Neuronal stem cell (in vitro differentiated cells): Measurements from ENCODE around the gene SORCS2.

ENCODE experiments used
- DNase-seq: peaks from one replicate; pipeline ENCODE4 v3.0.0-alpha.2; 2013; ENCODE audit warnings: low spot score
- H2AFZ ChIP-seq: one replicate; pipeline ENCODE4 v1.6.1; 2013; ENCODE audit warnings: mild to moderate bottlenecking, low read length, inconsistent platforms
- H2AK5ac ChIP-seq: 2 replicates; pipeline ENCODE4 v1.6.1; 2013; ENCODE audit warnings: low read depth, mild to moderate bottlenecking, inconsistent platforms, low read length, moderate library complexity, mixed read lengths
- H2BK120ac ChIP-seq: 2 replicates; pipeline ENCODE4 v1.6.1; 2013; ENCODE audit warnings: low read depth, mild to moderate bottlenecking, inconsistent platforms, low read length, moderate library complexity, mixed read lengths
- H2BK12ac ChIP-seq: one replicate; pipeline ENCODE4 v1.6.1; 2013; ENCODE audit warnings: low read length, inconsistent platforms
- H2BK15ac ChIP-seq: 2 replicates; pipeline ENCODE4 v1.6.1; 2013; ENCODE audit warnings: mild to moderate bottlenecking, low read length, inconsistent platforms, mixed read lengths
- H2BK5ac ChIP-seq: one replicate; pipeline ENCODE4 v1.6.1; 2013; ENCODE audit warnings: inconsistent platforms, mild to moderate bottlenecking, low read length, moderate library complexity
- H3K14ac ChIP-seq: one replicate; pipeline ENCODE4 v1.6.1; 2013; ENCODE audit warnings: low read length, inconsistent platforms
- H3K18ac ChIP-seq: 2 replicates; pipeline ENCODE4 v1.6.1; 2013; ENCODE audit warnings: low read length, inconsistent platforms
- H3K23ac ChIP-seq: 2 replicates; pipeline ENCODE4 v1.6.1; 2013; ENCODE audit warnings: low read depth, mild to moderate bottlenecking, mixed read lengths, low read length, inconsistent platforms; ENCODE audit not compliant: poor library complexity
- H3K27ac ChIP-seq: replicated peaks from 3 replicates; pipeline ENCODE4 v1.5.1; 2013; ENCODE audit warnings: low read length, inconsistent platforms
- H3K27me3 ChIP-seq, 3 experiments: 2 replicates each; pipeline ENCODE4 v1.6.1; 2013; ENCODE audit warnings: low read length in 3 of 3, mild to moderate bottlenecking in 2 of 3, inconsistent platforms in 1 of 3, low read depth in 1 of 3, mixed read lengths in 1 of 3, moderate library complexity in 1 of 3; ENCODE audit not compliant: control insufficient read depth in 3 of 3, insufficient read depth in 3 of 3
- H3K36me3 ChIP-seq, 2 donors: replicated peaks in 1 of 2; 2 replicates each; pipeline ENCODE4 v1.6.1; 2013; ENCODE audit warnings: low read length in 2 of 2; ENCODE audit not compliant: control insufficient read depth in 2 of 2, insufficient read depth in 2 of 2
- H3K4ac ChIP-seq: 2 replicates; pipeline ENCODE4 v1.6.1; 2013; ENCODE audit warnings: inconsistent platforms, mild to moderate bottlenecking, low read length, moderate library complexity
- H3K4me1 ChIP-seq, 2 donors: 1 replicate in 1 of 2; 2 replicates in 1 of 2; pipeline ENCODE4 v1.6.1; 2013; ENCODE audit warnings: low read length in 2 of 2, low read depth in 1 of 2; ENCODE audit not compliant: control insufficient read depth in 2 of 2, insufficient read depth in 1 of 2
- H3K4me2 ChIP-seq: one replicate; pipeline ENCODE4 v1.6.1; 2013; ENCODE audit warnings: mild to moderate bottlenecking, low read length, inconsistent platforms; ENCODE audit not compliant: insufficient read depth, poor library complexity, severe bottlenecking
- H3K4me3 ChIP-seq, 2 donors: 2 replicates each; pipeline ENCODE4 v1.5.1; 2013; ENCODE audit warnings: low read length in 2 of 2, mild to moderate bottlenecking in 2 of 2, inconsistent platforms in 1 of 2, moderate library complexity in 1 of 2
- H3K79me1 ChIP-seq: one replicate; pipeline ENCODE4 v1.6.1; 2013; ENCODE audit warnings: low read depth, mild to moderate bottlenecking, inconsistent platforms, low read length, moderate library complexity
- H3K9ac ChIP-seq: one replicate; pipeline ENCODE4 v1.6.1; 2013; ENCODE audit warnings: mild to moderate bottlenecking, low read depth, low read length, inconsistent platforms; ENCODE audit not compliant: poor library complexity
- H3K9me3 ChIP-seq, 2 donors: replicated peaks in 1 of 2; 2 replicates each; pipeline versions ENCODE3 to v1.6.1; 2013; ENCODE audit warnings: low read length in 2 of 2, mild to moderate bottlenecking in 2 of 2, inconsistent platforms in 1 of 2, low read depth in 1 of 2, mixed read lengths in 1 of 2, moderate library complexity in 1 of 2; ENCODE audit not compliant: control insufficient read depth in 2 of 2, insufficient read depth in 1 of 2
- H4K8ac ChIP-seq: one replicate; pipeline ENCODE4 v1.6.1; 2013; ENCODE audit warnings: low read depth, mild to moderate bottlenecking, inconsistent platforms, low read length, moderate library complexity
- H4K91ac ChIP-seq: one replicate; pipeline ENCODE4 v1.6.1; 2013; ENCODE audit warnings: low read length, low read depth, mild to moderate bottlenecking, inconsistent platforms; ENCODE audit not compliant: poor library complexity
- WGBS, 2 donors: extraction: QIAGEN DNeasy Blood & Tissue Kit; methylation state at CpG; one replicate each; pipeline ENCODE4 v1.1.7; 2013; ENCODE audit warnings: missing lambda C conversion rate in 2 of 2, mixed read lengths in 1 of 2; ENCODE audit not compliant: insufficient read length in 2 of 2, insufficient replicate concordance in 1 of 2; ENCODE audit errors: extremely low coverage in 2 of 2; 5-methylcytosine and 5-hydroxymethylcytosine counted together

The SORCS2 gene

DNA sequence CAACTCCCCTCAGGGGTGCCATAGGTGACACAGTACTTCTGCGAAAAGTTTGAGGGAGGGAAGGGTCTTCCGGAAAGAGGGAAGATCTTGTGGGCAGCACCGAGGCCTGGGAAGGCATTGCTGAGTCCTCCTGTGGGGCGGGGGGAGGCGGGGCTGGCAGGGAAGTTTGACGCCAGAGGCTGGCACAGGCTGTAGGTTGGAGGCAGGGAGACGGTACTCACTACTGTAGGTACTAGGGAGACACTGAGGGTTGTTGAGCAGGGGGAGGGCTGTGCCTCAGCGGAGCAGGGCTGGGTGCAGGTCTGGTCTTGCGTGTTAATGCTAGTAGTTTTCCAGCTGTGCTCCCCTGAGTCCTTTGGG lies 265.7 kb downstream of the SORCS2 start:
- H2BK5ac ChIP-seq = no peak overlapping the region
- no peak overlapping the region for H3K14ac ChIP-seq
- H3K9ac ChIP-seq = peak overlapping the region; percentile 33
- H3K79me1 ChIP-seq = no peaks in the 10 kb centered on the region
- H3K4me2 ChIP-seq = no peak overlapping the region
- no peak overlapping the region for H2BK15ac ChIP-seq
- no peaks in the 10 kb centered on the region for H3K27me3 ChIP-seq
- no peaks in the 10 kb centered on the region for H3K9me3 ChIP-seq
- H3K4ac ChIP-seq = no peak overlapping the region
- H4K8ac ChIP-seq = no peak overlapping the region
- no peak overlapping the region for H3K4me3 ChIP-seq
- peaks cover 0 to 13% of the 10 kb centered on the region in 2 donors for H3K4me1 ChIP-seq
- no peak overlapping the region for H2BK12ac ChIP-seq
- no peak overlapping the region for H3K27ac ChIP-seq
- H3K36me3 ChIP-seq = no peaks in the 10 kb centered on the region
- H2BK120ac ChIP-seq = no peak overlapping the region
- no peak for DNase-seq
- H4K91ac ChIP-seq = no peak overlapping the region
- H3K18ac ChIP-seq = peak overlapping the region; percentile 78
- no peak overlapping the region for H3K23ac ChIP-seq
- no peak overlapping the region for H2AK5ac ChIP-seq
- no peak overlapping the region for H2AFZ ChIP-seq
- WGBS, 2 donors = no CpG with 5 or more reads among the region's 9 CpGs

DNA sequence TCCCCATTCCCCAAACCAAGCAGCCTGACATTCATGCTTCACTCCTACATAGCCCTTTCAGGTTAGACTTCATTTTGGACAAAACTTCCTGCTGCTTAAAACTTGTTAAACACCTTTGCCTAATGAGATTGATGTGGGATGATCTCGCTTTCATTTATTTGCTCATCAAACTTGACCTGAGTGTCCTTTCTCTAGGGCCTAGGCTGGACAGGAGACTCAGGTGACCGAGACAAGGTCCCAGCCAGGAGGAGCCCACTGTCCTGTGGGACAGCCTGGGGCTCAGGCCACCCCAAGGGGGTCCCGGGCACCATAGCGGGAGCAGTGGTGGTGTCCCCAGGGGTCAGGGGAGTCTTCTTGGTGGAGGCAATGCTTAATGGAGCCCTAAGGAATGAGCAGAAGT lies 266.1 kb downstream of the SORCS2 start:
- Histone ChIP-seq H2BK15ac (no peak overlapping the region), H3K36me3 (no peaks in the 10 kb centered on the region), H3K4ac (no peak overlapping the region), H3K79me1 (no peaks in the 10 kb centered on the region), H3K9ac (no peak overlapping the region), H4K91ac (no peak overlapping the region), H2BK12ac (no peak overlapping the region), H2BK120ac (no peak overlapping the region), H3K4me2 (no peak overlapping the region), H3K27me3 (no peaks in the 10 kb centered on the region), H3K4me3 (no peak overlapping the region), H3K27ac (no peak overlapping the region), H3K14ac (no peak overlapping the region), H4K8ac (no peak overlapping the region), H2AK5ac (no peak overlapping the region), H3K4me1 (peaks cover 0 to 13% of the 10 kb centered on the region in 2 donors), H2BK5ac (no peak overlapping the region), H3K18ac (no peak overlapping the region), H2AFZ (no peak overlapping the region), H3K23ac (no peak overlapping the region), H3K9me3 (no peaks in the 10 kb centered on the region)
- DNase-seq = no peak
- WGBS, 2 donors = no CpG with 5 or more reads among the region's 4 CpGs

DNA sequence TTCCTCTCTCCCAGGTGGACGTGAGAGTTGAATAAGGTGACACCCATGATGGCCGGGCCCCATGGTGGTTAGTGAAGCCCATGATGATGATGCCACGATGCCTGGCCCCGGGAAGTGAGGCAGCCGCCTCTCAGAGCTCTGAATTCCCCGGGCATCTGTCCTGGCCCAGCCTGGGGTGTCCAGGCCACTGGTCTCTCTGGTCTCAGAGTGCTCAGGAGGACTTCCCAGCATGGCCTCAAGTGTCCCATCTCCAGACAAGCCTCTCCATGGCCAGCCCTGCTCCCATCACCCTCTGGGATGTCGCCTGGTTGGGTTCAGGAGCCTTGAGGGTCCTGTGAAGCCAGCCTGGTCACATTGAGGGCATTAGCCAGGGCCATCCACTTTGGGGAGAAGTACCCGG lies 267.1 kb downstream of the SORCS2 start:
- Histone ChIP-seq H3K18ac (no peak overlapping the region), H2AFZ (no peak overlapping the region), H2AK5ac (peak overlapping the region; percentile 6), H3K9me3 (no peaks in the 10 kb centered on the region), H3K4ac (no peak overlapping the region), H2BK12ac (no peak overlapping the region), H3K23ac (no peak overlapping the region), H3K14ac (no peak overlapping the region), H3K36me3 (no peaks in the 10 kb centered on the region), H3K4me3 (no peak overlapping the region), H2BK5ac (no peak overlapping the region), H3K79me1 (no peaks in the 10 kb centered on the region), H3K4me2 (no peak overlapping the region), H4K91ac (no peak overlapping the region), H3K9ac (no peak overlapping the region), H4K8ac (no peak overlapping the region), H2BK120ac (no peak overlapping the region), H3K27me3 (no peaks in the 10 kb centered on the region), H3K27ac (no peak overlapping the region), H3K4me1 (peaks cover 0 to 15% of the 10 kb centered on the region in 2 donors), H2BK15ac (peak overlapping the region; percentile 10)
- no peak for DNase-seq
- WGBS, 2 donors = no CpG with 5 or more reads among the region's 8 CpGs

DNA sequence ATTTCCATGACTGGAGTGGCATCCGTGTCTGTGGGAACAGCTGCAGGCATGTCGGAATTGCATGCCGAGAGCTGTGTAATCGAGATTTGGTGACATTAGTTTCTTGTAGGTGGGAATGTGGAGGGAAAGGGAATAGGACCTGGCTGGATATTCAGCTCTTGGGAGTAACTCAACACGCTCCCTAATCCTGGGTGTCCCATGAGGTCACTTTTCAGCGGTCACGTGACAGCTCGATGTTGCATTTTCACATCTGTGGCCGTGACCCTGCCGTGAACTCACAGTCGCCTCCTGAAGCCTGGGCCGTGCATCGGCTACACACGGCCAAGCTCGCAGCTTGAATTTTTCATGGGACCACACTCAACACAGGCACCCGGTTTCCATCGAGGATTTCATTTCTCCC lies 268.2 kb downstream of the SORCS2 start:
- H3K27me3 ChIP-seq = no peaks in the 10 kb centered on the region
- H2AK5ac ChIP-seq = no peak overlapping the region
- WGBS, 2 donors = no CpG with 5 or more reads among the region's 17 CpGs
- no peak overlapping the region for H2AFZ ChIP-seq
- H3K27ac ChIP-seq = no peak overlapping the region
- H2BK12ac ChIP-seq = no peak overlapping the region
- no peaks in the 10 kb centered on the region for H3K79me1 ChIP-seq
- H2BK15ac ChIP-seq = no peak overlapping the region
- no peak for DNase-seq
- H4K8ac ChIP-seq = no peak overlapping the region
- H3K4me2 ChIP-seq = no peak overlapping the region
- H2BK5ac ChIP-seq = no peak overlapping the region
- no peaks in the 10 kb centered on the region for H3K36me3 ChIP-seq
- no peak overlapping the region for H4K91ac ChIP-seq
- no peaks in the 10 kb centered on the region for H3K9me3 ChIP-seq
- H2BK120ac ChIP-seq = no peak overlapping the region
- H3K23ac ChIP-seq = no peak overlapping the region
- no peak overlapping the region for H3K9ac ChIP-seq
- H3K4ac ChIP-seq = no peak overlapping the region
- H3K4me1 ChIP-seq = peaks cover 0 to 15% of the 10 kb centered on the region in 2 donors
- no peak overlapping the region for H3K14ac ChIP-seq
- peak overlapping the region; percentile 29 for H3K18ac ChIP-seq
- H3K4me3 ChIP-seq = no peak overlapping the region
